H1 (cell line): ENCODE measurements around the gene MRPS31. TPM values are rescaled to one million over a fixed set of nuclear protein-coding genes. Genes with fewer than 3 reads are reported as not detected.

ENCODE experiments used
- RFX5 ChIP-seq: IDR thresholded peaks from 2 replicates; pipeline ENCODE4 v1.6.1; 2011; ENCODE audit warnings: low read depth, low read length, improper control_type of control experiment, borderline replicate concordance
- SP2 ChIP-seq: IDR thresholded peaks from 2 replicates; pipeline ENCODE4 v1.6.1; 2012; ENCODE audit warnings: mild to moderate bottlenecking, low read length, inconsistent platforms
- SRF ChIP-seq: IDR thresholded peaks from 2 replicates; pipeline ENCODE4 v1.6.1; 2011; ENCODE audit warnings: mild to moderate bottlenecking, low read depth, low read length, moderate library complexity
- polyA plus RNA-seq, 7 experiments: library from polyadenylated mRNA; depleted of rRNA in 3 of 7; stranded (reverse) in 5 of 7; unstranded in 2 of 7; fragments of >200 nt in 5 of 7; fragments of 200-250 nt in 2 of 7; gene quantifications; 1 replicate in 5 of 7; 2 replicates in 1 of 7; 4 replicates in 1 of 7; pipeline versions ENCODE4 v1.2.1 to v1.2.3, GENCODE V29; 2011 to 2013; ENCODE audit warnings: missing spikeins in 2 of 7, mixed read lengths in 2 of 7
- total RNA-seq: library from RNA; stranded (reverse); fragmentation: NEBNext Ultra II Directional; extraction: Animal tissue kit (Norgen Biotek cat#: 25700); gene quantifications from 2 replicates; pipeline ENCODE4 v1.2.1, GENCODE V29; 2021
- TF ChIP-seq, protein P1 (sequence below): fragments of 300-600 bp; sonication (generic); IDR thresholded peaks from 2 replicates; pipeline ENCODE4 v1.7.1; 2012; ENCODE audit warnings: low read length, moderate library complexity, mild to moderate bottlenecking, inconsistent platforms; ENCODE audit not compliant: insufficient replicate concordance

MRPS31 gene
- total and polyA plus RNA-seq, 2 of the 8 experiments (the other 6 are each of a cell fraction or from before 2014, with no cell fraction given) = 13.6 to 33.3 TPM

DNA sequence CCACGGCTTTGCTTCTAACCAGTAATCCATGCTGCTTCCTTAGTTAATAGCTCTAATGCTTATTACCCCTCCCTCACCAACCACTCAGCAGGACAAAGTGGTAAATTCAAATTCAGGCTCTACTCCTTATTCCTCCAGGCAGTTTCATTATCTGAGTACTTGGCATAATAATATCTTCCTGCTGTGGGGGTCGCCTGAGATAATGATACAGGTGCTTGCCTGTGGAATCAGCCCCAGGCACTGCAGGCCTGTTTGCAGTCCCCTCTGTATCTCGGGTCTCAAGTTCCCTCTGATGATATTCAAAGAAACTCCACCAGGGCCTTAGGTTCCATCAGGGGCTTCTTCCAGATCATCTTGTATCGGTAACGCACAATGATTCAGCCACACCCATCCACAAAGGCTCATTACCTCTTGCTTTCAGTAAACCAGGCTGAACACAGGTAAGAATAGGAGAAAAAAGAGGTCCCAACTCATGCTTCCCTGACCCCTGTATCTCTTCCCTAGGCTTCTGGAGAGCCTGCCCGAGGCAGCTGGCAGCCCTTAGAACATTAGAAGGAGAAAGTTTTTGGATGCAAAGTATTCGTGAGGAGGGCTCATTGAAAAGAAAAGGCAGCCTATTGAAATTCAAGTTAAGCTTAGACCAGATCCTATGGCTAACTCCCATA, 90.2 kb downstream of the MRPS31 start (continued):
- TF ChIP-seq RFX5 (no peak), SRF (no peak), SP2 (no peak)
- TF ChIP-seq, protein P1, sequence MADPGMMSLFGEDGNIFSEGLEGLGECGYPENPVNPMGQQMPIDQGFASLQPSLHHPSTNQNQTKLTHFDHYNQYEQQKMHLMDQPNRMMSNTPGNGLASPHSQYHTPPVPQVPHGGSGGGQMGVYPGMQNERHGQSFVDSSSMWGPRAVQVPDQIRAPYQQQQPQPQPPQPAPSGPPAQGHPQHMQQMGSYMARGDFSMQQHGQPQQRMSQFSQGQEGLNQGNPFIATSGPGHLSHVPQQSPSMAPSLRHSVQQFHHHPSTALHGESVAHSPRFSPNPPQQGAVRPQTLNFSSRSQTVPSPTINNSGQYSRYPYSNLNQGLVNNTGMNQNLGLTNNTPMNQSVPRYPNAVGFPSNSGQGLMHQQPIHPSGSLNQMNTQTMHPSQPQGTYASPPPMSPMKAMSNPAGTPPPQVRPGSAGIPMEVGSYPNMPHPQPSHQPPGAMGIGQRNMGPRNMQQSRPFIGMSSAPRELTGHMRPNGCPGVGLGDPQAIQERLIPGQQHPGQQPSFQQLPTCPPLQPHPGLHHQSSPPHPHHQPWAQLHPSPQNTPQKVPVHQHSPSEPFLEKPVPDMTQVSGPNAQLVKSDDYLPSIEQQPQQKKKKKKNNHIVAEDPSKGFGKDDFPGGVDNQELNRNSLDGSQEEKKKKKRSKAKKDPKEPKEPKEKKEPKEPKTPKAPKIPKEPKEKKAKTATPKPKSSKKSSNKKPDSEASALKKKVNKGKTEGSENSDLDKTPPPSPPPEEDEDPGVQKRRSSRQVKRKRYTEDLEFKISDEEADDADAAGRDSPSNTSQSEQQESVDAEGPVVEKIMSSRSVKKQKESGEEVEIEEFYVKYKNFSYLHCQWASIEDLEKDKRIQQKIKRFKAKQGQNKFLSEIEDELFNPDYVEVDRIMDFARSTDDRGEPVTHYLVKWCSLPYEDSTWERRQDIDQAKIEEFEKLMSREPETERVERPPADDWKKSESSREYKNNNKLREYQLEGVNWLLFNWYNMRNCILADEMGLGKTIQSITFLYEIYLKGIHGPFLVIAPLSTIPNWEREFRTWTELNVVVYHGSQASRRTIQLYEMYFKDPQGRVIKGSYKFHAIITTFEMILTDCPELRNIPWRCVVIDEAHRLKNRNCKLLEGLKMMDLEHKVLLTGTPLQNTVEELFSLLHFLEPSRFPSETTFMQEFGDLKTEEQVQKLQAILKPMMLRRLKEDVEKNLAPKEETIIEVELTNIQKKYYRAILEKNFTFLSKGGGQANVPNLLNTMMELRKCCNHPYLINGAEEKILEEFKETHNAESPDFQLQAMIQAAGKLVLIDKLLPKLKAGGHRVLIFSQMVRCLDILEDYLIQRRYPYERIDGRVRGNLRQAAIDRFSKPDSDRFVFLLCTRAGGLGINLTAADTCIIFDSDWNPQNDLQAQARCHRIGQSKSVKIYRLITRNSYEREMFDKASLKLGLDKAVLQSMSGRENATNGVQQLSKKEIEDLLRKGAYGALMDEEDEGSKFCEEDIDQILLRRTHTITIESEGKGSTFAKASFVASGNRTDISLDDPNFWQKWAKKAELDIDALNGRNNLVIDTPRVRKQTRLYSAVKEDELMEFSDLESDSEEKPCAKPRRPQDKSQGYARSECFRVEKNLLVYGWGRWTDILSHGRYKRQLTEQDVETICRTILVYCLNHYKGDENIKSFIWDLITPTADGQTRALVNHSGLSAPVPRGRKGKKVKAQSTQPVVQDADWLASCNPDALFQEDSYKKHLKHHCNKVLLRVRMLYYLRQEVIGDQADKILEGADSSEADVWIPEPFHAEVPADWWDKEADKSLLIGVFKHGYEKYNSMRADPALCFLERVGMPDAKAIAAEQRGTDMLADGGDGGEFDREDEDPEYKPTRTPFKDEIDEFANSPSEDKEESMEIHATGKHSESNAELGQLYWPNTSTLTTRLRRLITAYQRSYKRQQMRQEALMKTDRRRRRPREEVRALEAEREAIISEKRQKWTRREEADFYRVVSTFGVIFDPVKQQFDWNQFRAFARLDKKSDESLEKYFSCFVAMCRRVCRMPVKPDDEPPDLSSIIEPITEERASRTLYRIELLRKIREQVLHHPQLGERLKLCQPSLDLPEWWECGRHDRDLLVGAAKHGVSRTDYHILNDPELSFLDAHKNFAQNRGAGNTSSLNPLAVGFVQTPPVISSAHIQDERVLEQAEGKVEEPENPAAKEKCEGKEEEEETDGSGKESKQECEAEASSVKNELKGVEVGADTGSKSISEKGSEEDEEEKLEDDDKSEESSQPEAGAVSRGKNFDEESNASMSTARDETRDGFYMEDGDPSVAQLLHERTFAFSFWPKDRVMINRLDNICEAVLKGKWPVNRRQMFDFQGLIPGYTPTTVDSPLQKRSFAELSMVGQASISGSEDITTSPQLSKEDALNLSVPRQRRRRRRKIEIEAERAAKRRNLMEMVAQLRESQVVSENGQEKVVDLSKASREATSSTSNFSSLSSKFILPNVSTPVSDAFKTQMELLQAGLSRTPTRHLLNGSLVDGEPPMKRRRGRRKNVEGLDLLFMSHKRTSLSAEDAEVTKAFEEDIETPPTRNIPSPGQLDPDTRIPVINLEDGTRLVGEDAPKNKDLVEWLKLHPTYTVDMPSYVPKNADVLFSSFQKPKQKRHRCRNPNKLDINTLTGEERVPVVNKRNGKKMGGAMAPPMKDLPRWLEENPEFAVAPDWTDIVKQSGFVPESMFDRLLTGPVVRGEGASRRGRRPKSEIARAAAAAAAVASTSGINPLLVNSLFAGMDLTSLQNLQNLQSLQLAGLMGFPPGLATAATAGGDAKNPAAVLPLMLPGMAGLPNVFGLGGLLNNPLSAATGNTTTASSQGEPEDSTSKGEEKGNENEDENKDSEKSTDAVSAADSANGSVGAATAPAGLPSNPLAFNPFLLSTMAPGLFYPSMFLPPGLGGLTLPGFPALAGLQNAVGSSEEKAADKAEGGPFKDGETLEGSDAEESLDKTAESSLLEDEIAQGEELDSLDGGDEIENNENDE = no peak
